ENCODE results near the gene GNB1.

Gene GNB1

GRCh38 chr1:1907098-1907736 is 16.3 kb upstream of the GNB1 start:
- no peak for DNase-seq

DNA sequence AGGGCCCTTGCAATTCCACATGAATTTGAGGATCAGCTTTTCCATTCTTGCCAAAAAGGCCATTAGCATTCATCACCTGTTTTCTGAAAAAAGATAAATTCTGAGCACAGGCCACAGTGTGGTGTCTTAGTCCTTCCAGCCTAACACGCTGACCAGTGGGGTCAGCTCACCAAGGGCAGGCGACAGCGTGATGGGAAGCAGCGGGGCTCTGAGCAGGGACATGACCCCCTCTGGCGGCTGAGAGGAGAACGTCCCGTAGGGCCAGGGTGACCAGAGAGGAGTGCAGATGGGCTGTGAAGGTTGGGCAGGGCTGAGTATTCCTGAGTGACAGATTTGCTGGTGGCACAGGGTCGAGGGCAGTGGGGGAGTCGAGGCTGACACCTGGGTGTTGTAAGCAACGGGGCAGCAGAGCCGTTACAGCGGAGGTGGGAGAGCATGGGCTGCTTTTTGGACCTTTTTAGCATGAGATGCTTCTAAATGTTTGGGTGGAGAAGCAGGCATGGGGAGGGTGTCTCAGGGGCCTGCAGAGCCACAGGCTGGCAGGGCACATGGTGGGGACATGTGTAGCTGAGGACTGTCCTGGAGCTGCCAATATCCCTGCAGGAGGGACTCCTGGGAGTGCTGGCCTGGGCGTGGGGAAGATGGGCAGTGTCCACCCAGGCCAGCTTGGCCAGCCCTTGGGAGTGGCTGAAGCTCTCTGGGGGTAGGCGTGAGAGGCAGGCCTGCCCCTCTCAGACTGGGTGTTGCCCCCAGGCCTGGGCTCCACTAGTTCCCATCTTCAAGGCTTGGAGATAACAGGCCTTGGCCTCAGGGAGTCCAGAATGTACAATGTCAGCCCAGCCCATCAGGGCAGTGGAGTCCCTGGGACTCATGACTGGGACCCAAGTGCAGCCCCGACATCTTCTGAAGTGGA is 15.6 kb upstream of the GNB1 start:
- peak; percentile 55 to 63 for DNase-seq

- no peak for DNase-seq
These were observed 12.3 kb upstream of the GNB1 start for GRCh38 chr1:1903224-1903623.

DNA sequence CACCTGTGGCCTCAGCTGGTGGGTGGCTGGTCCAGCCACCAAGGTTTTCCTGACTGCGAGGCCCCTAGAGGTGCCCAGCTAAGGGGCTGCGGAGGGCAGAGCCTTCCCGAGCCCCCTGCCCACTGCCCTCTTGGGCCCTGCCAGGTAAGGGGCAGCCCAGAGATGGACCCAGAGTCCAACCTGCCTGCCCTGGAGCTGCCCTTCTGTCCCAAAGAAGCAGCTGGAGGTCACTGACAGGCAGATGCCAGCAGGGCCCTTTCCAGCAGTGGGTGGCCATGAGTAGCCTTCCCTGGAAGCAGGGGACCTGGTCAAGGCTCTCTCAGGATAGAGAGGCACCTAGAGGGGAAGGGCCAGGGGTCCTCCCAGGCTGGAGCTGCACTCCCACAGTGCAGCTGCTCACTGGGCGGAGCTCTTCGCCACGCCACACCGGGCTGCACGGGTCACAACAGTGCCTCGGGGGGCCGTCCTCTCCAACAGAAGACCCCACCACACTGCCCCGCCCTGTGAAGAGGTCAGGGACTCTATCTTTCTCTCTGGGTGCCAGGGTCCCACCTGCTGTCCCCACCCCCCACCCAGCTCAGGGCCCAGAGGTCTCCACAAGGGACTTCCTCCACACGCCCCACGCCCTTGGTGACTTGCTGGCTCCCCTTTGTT is 10.9 kb upstream of the GNB1 start:
- no peak for DNase-seq

- DNase-seq, result no peak
These were observed 10.2 kb upstream of the GNB1 start for GRCh38 chr1:1900883-1901640.

GRCh38 chr1:1899967-1900327 is 9.1 kb upstream of the GNB1 start:
- no peak for DNase-seq

DNA sequence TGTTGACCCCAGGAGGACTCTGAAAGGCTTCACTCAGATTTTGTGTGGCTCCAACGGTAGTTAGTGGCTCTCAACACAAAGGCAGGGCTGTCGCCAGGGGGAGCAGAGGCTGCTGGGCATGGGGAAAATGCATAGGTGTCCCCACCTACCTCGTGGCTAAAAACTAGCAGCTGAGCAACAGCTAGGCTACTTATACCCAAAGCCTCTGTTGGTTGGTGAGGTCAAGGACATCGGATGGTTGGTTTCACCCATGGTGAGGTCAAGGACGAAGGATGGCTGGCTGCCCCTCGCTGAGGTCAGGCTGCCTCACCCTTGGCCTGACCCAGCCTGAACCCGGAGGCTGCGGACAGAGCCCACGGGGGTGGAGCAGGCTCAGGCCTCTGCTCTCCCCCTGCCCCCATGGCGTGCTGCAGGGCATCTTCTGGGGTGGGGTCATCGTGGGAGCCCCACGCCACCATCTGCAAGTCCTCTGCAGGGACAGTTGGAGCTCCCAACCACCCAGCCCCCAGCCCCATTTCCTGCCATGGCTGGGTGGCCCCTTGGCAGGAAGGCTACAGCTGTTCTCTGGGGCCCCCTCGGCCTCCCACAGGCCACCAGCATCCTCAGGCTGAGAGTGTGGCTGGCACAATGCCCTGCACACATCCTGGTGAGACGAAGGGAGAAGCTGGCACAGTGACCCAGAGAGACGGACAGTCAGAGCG is 8.5 kb upstream of the GNB1 start:
- DNase-seq, result no peak

- DNase-seq, result no peak
These were observed 7.5 kb upstream of the GNB1 start for GRCh38 chr1:1898246-1898933.

DNA sequence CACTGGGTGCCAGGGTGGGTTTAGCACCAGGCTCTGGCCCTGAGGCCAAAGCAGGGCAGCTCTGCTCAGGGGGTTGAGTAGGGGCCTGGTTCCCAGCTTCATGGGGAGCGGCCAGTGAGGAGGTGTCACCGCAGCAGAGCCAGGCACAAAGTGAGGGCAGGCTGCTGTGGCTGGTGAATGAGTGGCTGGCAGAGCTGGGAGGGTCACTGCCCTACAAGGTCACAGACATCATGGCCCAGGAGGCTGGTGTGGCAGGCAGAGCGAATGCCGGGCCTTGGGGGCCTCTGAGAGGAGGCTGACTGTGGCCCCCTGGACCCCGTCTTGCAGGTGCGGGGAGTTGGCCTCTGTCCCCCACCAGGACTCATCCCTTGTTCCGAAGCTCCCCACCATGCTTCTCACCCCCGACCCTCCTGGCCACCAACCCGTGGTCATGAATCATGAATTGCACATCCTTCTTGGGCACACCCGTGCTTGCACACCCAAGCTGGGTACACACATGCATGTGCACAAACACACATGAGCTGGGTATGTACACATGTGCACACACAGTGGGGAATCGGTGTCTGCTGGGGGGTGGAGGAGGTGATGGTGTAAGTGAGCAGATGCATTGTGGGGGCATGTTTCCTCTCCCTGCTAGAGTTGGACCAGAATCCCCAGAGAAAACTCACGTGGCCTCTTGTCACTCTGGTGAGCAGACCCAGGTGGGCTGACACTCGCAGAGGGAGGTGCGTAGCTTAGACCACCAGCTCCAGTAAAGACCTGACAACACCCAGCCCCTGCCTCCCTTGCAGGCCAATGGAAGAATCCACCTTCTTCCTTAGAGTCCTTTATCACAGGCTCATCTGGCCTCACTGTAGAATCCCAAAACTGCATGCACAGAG is 4.8 kb upstream of the GNB1 start:
- no peak for DNase-seq

GRCh38 chr1:1895060-1895418 is 4.2 kb upstream of the GNB1 start:
- DNase-seq, result no peak

DNA sequence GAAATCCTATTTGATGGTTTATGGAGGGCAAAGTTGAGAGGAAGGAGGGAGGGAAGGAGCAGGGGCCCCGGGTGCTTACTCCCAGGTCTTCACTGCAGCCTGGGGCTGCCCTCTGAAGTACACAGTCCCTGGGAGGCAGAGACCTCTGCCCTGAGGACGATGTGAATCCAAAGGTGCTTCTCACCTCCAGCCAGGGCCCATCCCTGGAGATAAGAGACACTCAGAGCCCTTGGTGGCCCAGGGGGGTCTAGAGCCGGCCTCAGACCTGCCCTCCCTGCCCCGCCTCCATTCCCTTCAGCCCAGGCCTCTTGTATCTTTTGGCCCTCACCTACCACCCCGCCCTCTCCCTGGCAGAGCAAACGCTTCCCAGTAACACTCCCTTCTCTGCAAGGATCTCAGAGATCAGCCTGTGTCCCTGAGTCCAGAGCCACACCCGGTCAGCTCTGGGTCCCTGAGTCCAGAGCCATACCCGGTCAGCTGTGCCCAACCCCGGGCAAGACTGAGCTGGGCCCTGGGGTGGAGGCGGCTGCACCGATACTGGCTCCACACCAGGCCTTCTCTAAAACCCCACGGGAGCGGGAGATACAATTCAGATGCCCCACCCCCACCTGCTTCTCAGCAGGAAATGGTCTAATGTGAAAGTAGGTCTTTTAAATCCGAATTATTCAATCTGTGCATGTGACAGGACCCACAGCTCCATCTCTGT is 3.6 kb upstream of the GNB1 start:
- no peak for DNase-seq

DNA sequence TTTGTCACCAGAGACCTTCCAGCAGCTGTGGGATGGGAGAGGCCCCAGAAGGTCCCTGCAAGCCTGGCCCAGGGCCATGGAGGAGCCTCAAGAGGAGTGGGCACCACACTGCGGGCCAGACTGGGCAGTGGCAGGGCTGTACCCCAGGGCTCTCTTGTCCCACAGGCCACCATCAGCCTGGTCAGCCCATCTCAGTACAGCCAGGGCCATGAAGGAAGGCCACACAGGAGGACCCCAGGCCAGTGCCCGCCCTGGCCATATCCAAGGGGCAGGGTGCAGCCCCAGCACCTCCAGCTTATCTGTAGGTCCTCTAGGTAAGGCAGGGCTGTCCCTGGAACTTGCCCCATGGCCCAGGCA is 3.1 kb upstream of the GNB1 start:
- DNase-seq, result no peak

DNA sequence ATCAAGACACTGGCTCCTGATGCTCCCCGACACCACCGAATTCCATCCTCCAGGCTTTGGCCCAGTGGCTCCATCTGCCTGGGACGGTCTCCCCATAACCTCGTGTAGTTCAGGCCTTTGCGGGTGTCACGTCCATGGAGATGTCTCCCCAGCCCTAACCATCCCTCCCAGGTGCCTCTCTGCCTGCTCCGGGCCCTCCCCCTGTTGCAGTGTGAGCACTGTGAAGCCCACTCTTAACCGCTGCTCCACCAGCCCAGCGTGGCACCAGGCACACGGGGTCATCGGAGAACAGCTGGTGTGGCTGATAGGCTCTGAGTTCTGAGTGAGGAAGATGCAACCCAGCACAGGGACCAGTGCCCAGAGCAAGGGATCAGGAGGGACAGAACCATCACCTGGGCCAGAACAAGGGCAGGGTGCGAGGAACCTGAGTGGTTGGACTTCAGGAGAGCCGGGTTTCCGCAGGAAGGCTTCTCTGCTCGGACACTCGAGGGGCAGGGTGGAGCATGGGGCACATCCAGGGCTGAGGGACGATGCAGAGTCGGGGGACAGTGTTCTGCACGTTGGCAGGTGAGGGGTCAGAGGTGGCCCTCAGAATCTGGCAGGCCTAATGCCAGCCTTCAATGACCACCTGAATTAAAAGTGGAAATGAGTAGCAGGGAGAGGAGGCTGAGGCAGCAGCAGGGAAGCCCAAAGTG is 2.6 kb upstream of the GNB1 start:
- no peak for DNase-seq

DNA sequence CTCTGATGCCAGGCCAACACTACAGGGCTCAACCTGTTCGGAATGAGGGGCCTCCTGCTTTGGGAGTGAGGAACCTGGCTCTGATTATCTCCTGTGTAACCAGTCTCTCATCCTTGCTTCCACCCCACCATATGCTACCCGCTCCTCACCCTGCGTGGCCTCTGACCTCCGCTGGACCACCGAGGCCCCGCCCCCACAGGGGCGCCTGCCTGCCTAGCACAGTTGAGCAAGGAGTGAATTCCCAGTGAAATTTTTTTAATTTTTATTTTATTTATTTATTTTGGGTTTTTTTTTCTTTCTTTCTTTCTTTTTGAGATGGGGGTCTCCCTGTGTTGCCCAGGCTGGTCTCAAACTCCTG is 1.9 kb upstream of the GNB1 start:
- DNase-seq, result no peak

DNA sequence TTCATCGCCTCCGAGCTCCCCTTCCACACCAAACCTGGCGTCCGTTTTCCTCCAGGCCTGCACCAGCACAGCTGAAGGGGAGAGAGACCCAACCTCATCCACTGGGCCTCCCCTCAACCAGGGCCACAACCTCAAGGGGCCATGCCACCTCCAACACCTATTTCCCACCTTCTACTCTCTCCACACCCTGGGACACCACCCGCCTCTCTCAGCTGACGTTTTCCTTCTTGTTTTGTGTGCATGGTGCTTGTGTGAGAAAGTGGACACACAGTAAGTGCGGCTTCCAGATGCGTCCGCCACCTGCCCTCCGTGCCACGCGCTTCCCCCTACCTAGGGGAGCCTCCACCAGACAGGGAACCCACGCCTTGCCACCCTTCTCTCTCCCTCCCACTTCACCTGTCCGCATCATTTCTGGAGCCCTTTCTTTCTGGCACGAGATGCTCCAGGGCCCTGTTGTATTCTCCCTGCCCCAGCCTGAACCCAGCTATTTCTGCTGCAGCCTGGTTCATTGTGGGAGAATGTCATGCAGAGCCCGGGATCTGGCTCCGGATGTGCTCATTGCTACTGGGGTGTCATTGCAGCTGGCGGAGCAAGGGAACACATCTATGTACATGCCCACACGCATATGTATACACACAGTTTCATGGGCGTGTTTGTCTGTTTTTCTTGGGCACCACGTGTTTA is 1.3 kb upstream of the GNB1 start:
- peak; percentile 20 to 54 for DNase-seq

DNA sequence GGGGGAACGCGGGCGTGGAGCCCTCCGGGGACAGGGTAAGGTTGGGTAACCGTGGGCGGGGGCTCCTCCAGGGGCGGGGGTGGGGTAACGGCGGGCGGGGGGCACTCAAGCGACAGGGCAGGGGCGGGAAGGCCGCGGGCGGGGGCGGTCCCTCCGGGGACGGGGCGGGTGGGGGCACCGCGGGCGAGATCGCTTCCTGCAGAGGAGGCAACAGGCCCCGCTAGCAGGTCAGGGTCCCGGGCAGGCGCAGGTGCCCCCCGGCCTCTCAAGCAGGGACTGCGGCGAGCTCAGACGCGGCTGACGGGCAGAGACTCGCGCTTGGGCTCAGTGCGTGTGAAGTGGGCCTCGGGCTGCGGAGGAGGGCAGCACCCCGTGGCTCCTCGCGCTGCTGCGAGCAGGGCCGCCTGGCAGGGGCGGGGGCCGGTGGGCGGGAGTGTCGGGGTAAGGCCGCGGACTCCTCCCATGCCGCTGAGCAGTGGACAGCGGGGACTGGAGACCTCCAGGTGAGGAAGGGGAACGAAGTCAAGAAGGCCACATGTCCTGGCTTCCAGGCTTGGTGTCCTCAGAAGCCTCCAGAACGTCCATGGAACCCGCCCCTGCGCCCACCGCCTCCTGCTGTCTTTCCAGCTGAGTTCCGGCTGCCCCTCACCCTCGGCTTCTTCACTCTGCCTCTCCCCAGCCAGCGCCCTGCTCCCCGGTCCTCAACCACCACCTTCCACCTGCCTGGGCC is 627 bp upstream of the GNB1 start:
- DNase-seq, result peak; percentile 79

- peak; percentile 21 to 48 for DNase-seq
These were observed 911 bp downstream of the GNB1 start for GRCh38 chr1:1889847-1890505.

All from stimulated activated CD4-positive, alpha-beta T cell treated with anti-CD3 and anti-CD28 coated beads, Interleukin-4, amount 100 ng/mL, for 4 hours (primary cell).